Measurements from ENCODE around the gene ADAP2.
"Not testable (repeated sequence)": the region's sequence is repeated elsewhere in the genome, so short reads cannot be mapped to it uniquely, and the experiment has no call there.

The ADAP2 gene

DNA sequence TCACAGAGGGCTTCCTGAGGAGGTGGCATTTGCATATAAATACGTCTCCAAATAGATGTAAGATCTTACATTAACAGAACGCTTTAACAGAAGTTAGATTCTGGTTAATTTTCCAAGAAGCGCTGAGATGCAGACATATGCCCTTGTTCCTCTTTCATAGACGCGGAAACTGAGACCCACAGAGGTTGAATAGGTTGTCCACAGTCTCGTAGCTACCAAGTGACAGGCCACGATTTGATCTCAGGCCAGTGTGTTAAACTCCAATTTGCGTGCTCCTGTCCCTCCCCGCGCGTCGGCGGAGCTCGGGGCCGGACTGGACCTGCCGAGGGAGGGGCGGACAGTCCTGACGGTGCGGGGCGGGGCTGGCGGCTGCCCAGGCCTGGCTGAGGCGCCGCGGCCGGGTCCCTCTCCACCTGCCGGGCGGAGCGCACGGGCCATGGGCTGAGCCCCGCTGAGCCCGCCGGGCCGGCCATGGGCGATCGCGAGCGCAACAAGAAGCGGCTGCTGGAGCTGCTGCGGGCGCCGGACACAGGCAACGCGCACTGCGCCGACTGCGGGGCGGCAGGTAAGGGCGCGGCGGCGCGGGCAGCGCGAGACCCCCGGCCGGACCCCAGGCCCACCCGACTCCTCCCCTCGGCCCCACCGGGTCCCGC, at the start of gene ADAP2:
ADAP2 (plus strand) TSS at position 402 of the 653 bp plus-strand sequence; CDS start at position 472, 70 bp downstream.
- no peak for DNase-seq (ENCODE audit: low read depth, low spot score)

DNA sequence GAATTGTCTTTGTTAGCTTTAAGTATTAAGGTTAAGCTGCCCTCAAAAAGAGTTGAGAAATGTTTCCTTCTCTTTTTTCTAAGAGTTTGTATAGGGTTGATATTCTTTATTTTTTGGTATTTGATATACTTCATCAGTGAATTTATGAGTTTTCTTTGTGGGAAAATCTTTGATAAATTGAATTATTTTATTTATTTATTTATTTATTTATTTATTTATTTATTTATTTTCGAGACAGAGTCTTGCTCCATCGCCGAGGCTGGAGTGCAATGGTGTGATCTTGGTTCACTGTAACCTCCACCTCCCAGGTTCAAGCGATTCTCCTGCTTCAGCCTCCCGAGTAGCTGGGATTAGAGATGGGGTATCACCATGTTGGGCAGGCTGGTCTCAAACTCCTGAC, 35.6 kb upstream of the ADAP2 start:
- no peak for DNase-seq (ENCODE audit: low read depth, low spot score)

DNA sequence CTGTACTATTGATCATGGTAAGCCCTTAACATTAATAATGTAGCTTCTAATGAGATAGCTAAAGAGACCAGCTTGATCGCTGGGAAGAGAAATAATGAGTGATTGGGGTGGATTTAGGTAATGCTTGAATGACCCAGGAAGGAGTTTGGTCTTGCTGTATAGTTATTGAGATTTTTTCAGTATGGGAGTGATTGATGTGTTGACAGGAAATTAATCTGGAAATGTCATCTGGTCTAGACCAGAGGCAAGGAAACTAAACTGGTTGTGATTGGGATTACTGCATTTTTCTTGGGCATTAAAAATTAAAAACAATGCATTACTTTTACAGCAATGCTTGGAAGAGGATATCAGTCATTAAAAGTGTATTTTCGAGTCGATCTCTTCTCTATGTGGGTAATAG, 27.5 kb upstream of the ADAP2 start:
- no peak for DNase-seq (ENCODE audit: low read depth, low spot score)

DNA sequence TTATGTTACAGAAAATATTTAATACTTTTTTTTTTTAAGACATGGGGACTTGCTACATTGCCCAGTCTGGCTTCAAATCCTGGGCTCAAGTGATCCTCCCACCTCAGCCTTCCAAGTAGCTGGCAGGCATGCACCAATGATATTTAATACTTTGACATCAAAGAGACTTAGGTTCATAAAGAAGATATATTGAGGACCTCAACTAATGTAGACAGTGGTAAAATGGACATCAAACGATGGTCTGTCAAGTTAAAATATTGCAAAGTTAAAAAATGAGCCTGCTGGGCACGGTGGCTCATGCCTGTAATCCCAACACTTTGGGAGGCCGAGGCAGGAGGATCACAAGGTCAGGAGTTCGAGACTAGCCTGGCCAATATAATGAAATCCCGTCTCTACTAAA, 24.4 kb upstream of the ADAP2 start:
- no peak for DNase-seq (ENCODE audit: low read depth, low spot score)

GRCh38 chr17:30905742-30906100, 16.0 kb upstream of the ADAP2 start:
- no peak for DNase-seq (ENCODE audit: low read depth, low spot score)

DNA sequence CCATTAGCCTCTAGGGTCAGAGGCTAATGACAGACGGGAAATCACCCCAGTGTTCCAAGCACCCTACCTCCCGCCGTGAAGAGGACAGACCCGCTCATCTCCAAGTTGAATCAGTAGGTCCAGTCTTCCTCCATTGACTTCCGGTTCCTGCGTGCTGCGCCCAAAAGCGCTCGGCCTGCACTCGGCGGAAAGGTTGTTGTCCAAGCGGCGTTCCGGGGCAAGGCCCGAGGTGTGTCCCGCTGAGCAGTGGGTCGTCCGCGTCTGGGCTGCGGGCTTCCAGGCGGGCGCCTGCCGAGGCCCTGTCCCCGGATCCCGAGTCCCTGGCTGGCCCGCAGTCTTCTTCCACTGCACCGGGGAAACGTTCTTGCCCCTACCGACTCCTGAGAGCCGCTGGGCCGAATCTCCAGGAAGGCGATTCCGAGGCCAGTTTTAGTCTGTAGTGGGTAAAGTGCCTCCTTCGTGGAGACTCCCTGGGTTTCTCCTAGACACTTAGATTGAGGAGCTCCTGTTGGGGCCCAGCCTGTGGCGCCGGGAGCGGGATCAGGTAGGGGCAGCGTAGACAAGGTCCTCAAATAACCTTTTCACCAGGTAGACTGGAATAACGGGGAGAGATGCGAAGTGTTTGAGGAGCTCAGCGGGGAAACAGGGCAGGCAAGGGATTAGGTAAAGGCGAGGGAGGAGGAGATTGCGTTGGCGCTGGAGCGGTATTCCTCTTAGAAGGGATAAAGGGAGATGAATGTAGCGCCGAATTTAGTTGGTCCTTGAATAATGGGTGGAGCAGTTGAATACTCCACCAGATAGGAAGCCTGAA, 15.4 kb upstream of the ADAP2 start, which contains the start of gene TEFM:
TEFM (minus strand) TSS at position 138 of the 811 bp plus-strand sequence; CDS start at position 98, 40 bp downstream.
- peak; percentile 74 for DNase-seq (ENCODE audit: low read depth, low spot score)

DNA sequence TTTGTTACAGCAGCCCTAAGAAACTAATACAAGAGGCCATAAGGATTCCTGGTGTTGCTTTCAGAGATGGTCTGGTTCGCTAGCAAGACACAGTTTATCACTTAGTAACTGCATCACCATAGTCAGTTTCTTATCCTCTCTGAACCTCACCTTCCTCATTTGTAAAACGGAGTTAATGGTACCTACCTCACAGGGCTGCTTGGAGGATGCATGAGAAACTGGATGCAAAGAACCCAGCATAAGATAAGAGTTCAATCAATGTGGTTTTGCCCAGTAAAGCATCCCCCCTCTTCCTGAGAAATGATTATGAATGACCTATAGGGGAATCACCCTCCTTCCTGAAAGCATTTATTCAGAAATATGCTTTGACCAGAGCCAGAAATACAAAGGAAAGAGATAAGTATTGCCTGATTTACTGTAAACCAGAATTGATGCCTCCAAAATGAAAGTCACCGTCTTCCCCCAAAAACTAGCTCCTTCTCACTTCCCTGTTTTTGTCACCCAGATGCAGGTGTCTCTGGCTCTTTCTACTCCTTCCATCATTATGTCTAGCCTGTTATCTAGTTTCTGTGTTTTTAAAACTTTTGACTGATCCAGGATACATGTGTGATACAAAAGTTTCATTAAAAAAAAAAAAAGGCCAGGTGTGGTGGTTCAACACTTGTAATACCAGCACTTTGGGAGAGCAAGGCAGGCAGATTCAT, 12.9 kb upstream of the ADAP2 start:
- no peak for DNase-seq (ENCODE audit: low read depth, low spot score)

GRCh38 chr17:30910151-30910550, 11.6 kb upstream of the ADAP2 start:
- not testable (repeated sequence) for DNase-seq (ENCODE audit: low read depth, low spot score)

- DNase-seq (ENCODE audit: low read depth, low spot score), result no peak
Observed at GRCh38 chr17:30913955-30914354, 7.8 kb upstream of the ADAP2 start.

- no peak for DNase-seq (ENCODE audit: low read depth, low spot score)
Observed at GRCh38 chr17:30915833-30916611, 5.7 kb upstream of the ADAP2 start.

DNA sequence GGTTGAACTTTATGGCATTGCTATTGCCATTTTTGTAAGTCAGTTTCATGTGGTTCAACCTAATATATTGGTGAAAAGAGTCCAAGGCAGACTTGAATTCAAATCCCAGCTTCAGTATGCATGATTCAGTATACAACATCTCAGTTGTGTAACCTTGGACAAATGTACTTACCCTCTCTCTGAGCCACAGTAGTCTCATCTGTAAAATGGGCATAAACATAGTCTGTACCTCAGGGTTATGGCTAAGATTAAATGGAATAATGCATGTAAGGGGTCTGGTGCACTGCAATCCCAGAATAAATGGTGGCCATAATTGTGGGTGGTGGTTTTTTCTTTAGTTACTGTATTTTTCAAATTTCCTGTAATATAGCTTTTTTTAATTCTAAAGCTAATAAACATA, 4.7 kb upstream of the ADAP2 start:
- no peak for DNase-seq (ENCODE audit: low read depth, low spot score)

- no peak for DNase-seq (ENCODE audit: low read depth, low spot score)
Observed at GRCh38 chr17:30920282-30920681, 1.5 kb upstream of the ADAP2 start.

DNA sequence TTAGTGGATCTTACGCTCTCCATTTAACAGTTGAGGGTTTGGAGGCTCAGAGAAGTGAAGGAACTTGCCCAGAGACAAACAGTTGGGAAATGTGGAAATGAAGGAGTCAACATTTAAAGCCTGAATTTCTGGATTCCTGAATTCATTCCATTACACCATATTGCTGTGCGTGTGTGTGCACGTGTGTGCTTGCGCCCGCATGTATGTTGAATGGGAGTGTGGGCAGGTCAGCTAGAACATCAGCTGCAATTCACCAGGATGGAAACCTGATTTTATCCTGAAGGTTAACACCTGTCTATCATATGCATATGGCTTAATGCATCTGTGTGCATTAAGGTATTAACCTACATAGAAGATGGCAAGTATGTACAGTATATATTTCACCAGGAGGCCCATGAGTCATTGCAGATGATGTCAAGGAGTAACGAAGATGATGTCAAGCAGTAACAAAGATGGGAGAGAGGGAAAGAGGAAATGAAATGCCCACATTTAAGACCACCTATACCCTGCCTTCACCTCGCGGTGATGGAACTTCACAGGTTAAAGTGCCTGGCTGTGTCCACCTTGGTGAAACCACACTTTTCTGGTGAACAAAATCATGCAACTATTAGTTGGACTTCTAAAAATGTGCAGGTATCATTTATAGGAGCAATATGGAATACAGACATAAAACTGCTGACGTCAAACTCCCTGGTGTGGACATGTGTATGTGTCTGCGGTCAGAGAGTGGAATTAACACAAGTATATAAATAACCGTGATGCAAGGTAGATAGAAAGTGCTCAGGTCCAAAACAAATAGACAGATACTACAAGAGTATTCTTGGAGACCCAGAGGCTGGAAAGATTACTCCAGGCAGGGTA, 832 bp upstream of the ADAP2 start:
- no peak for DNase-seq (ENCODE audit: low read depth, low spot score)

DNA sequence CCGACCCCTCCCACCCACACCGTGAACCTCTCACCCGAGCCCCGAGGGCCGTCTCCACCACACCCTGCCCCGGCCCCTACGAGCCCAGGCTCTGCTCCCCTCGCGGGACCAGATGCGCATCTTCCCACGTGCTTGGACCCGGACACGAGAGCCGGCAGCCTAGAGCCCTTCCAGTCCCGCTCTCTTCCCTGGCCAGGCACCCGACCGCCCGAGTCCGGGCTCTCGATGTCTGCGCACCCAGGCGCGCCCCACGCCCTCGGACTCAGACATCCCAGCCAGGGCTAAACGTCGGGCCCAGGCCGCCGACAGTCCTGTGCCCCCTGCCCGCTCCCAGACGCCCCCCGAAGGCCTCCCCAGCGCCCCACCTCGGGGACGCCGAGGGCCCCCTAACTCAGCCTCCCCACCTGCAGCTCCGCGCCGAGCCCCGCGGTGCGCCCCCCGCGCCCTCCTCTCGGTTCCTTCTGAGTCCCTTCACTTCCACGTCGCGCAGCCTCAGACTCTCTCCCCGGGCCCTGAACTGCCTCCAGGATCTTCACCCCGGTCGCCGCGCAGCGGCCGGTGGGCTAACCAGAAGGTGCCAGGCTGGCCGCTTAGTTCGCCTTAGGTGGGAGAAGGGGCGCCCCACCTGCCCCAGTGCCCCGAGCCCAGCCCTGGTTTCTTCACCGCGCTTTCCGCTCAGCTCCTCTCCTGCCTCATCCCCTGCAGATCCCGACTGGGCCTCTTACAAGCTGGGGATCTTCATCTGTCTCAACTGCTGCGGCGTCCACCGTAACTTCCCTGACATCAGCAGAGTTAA, 688 bp downstream of the ADAP2 start:
- DNase-seq (ENCODE audit: low read depth, low spot score), result no peak

DNA sequence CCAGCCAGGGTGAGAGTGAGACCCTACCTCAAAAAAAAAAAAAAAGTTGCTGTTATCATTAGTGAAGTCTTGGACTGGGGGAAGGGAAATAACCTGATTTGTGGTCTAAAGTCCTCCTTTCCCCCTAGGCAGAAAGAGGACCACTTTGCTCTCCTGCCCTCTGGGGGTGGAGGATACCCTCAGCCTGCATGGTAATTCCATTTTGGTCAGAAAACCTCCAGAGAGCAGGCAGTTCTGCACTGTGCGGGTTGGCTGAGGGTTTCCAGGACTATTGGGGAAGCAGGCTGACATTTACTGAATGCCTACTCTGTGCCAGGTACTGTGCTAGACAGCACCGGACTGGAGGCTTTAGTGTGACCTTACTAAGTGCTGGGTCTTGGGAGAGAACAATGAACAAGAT, 2.6 kb downstream of the ADAP2 start:
- no peak for DNase-seq (ENCODE audit: low read depth, low spot score)

DNA sequence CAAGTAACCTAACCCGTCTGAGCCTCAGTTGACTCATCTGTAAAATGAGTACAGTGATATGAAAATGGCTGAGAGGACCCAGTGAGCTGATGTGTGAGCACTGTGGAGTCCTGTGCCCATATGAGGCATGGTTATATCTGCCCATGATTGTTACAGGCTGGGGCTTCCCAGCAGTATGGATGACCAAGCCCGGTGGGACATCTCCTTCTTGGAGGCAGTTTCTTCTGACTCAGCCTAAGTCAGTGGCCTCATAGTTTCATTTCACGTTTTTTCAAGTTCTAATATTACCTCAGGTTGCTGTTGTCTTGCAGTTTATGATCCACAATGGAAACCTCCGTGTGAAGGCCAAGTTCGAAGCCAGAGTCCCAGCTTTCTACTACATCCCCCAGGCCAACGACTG, 4.8 kb downstream of the ADAP2 start:
- no peak for DNase-seq (ENCODE audit: low read depth, low spot score)

GRCh38 chr17:30927756-30928155, 6.0 kb downstream of the ADAP2 start:
- DNase-seq (ENCODE audit: low read depth, low spot score), result no peak

DNA sequence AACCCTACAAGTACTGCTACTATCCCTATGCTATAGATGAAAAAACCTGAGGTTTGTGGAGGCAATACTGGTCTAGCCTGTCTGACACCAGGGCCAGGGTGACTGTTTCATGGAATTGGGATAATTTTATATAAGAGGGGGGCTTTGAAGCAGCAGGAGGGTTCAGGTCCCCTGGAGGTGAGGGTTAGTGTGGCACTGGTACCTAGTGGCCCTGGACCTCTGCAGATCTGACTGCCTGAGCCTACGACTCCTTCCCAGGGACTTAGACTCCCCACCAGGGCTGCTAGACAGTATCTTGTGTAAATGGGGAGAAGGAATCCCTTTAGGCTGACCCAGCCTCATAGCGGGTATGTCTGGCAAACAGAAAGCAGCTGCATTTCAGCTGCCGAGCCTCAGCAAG, 6.8 kb downstream of the ADAP2 start:
- no peak for DNase-seq (ENCODE audit: low read depth, low spot score)

GRCh38 chr17:30929081-30929633, 7.4 kb downstream of the ADAP2 start:
- DNase-seq (ENCODE audit: low read depth, low spot score), result no peak

DNA sequence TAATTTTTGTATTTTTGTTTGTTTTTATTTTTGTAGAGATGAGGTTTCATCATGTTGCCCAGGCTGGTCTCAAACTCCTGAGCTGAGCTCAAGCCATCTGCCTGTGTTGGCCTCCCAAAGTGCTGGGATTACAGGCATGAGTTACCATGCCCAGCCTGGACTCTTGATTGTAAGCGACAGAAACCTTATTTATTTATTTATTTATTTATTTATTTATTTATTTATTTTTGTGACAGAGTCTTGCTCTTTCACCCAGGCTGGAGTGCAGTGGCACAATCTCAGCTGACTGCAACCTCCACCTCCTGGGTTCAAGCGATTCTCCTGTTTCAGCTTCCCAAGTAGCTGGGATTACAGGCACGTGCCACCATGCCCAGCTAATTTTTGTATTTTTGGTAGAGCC, 8.1 kb downstream of the ADAP2 start:
- DNase-seq (ENCODE audit: low read depth, low spot score), result not testable (repeated sequence)
